HepG2 (cell line): ENCODE results near the gene RFFL. TPM values are rescaled to one million over a fixed set of nuclear protein-coding genes. Genes with fewer than 3 reads are reported as not detected.

ENCODE experiments used
- AGO2 ChIP-seq: fragments of 200-400 bp; formaldehyde crosslinking; optimal IDR thresholded peaks from 2 replicates; pipeline ENCODE3; 2017; ENCODE audit warnings: mild to moderate bottlenecking, low read depth, low read length, moderate library complexity
- ATF6 ChIP-seq: sonication (generic); formaldehyde crosslinking; conservative IDR thresholded peaks from 2 replicates; pipeline ENCODE4 v1.4.0; 2020; ENCODE audit warnings: missing genetic modification reagents
- BCL6 ChIP-seq: IDR thresholded peaks from 2 replicates; pipeline ENCODE4 v1.6.1; 2016; ENCODE audit warnings: missing genetic modification reagents, missing compliant biosample characterization
- CSRNP1 ChIP-seq: sonication (generic); formaldehyde crosslinking; IDR thresholded peaks from 2 replicates; pipeline ENCODE4 v1.8.1; 2023; ENCODE audit warnings: mild to moderate bottlenecking, missing genetic modification reagents
- GMEB2 ChIP-seq: IDR thresholded peaks from 2 replicates; pipeline ENCODE4 v1.6.1; 2016; ENCODE audit warnings: missing biosample characterization, missing genetic modification reagents, low read depth
- KLF11 ChIP-seq: IDR thresholded peaks from 2 replicates; pipeline ENCODE4 v1.6.1; 2016; ENCODE audit warnings: missing compliant biosample characterization
- MATR3 ChIP-seq: sonication (generic); formaldehyde crosslinking; IDR thresholded peaks from 2 replicates; pipeline ENCODE4 v1.4.0; 2020; ENCODE audit warnings: missing genetic modification reagents
- SP4 ChIP-seq: sonication (generic); formaldehyde crosslinking; IDR thresholded peaks from 2 replicates; pipeline ENCODE4 v1.8.1; 2023; ENCODE audit warnings: mild to moderate bottlenecking, missing genetic modification reagents
- SYNCRIP ChIP-seq: fragments of 200-400 bp; formaldehyde crosslinking; IDR thresholded peaks from 2 replicates; pipeline ENCODE4 v1.6.1; 2018; ENCODE audit warnings: mild to moderate bottlenecking, low read depth, low read length; ENCODE audit not compliant: insufficient read depth
- ZNF678 ChIP-seq: sonication (generic); formaldehyde crosslinking; IDR thresholded peaks from 2 replicates; pipeline ENCODE4 v1.4.0; 2020; ENCODE audit warnings: mild to moderate bottlenecking, missing genetic modification reagents
- polyA plus RNA-seq, 8 experiments: library from polyadenylated mRNA; depleted of rRNA in 3 of 8; stranded (reverse) in 7 of 8; unstranded in 1 of 8; fragments of >200 nt; fragmentation: Illumina TruSeq in 4 of 8; extraction: Trizol in 4 of 8; gene quantifications; 2 replicates each; pipeline versions ENCODE4 v1.2.1 to v1.2.3, GENCODE V29; 2011 to 2016; ENCODE audit warnings: low read depth in 4 of 8, missing spikeins in 1 of 8, mixed read lengths in 1 of 8; ENCODE audit not compliant: insufficient read depth in 1 of 8
- total RNA-seq, 5 experiments: library from RNA; depleted of rRNA; stranded (reverse); fragments of >200 nt; fragmentation: Illumina TruSeq; extraction: Trizol; gene quantifications; 2 replicates each; pipeline ENCODE4 v1.2.3, GENCODE V29; 2016; ENCODE audit warnings: low read depth in 1 of 5
- TF ChIP-seq, protein P1 (sequence below): sonication (generic); formaldehyde crosslinking; IDR thresholded peaks from 2 replicates; pipeline ENCODE4 v1.4.0; 2020; ENCODE audit warnings: missing genetic modification reagents
- TF ChIP-seq, protein P2 (sequence below): fragments of 450-650 bp; IDR thresholded peaks from 2 replicates; pipeline ENCODE4 v1.6.1; 2017
- TF ChIP-seq, protein P3 (sequence below): sonication (generic); formaldehyde crosslinking; IDR thresholded peaks from 2 replicates; pipeline ENCODE4 v1.4.0; 2020; ENCODE audit warnings: mild to moderate bottlenecking, missing genetic modification reagents

Gene RFFL
- total and polyA plus RNA-seq, 2 of the 13 experiments (the other 11 are each of a cell fraction or from before 2014, with no cell fraction given): 24.3 to 48.6 TPM

- TF ChIP-seq BCL6 (CRISPR knock-in tag) (peak; percentile 68), KLF11 (CRISPR knock-in tag) (no peak), ZNF678 (CRISPR knock-in tag) (no peak), CSRNP1 (0 out of 2 replicates have a peak, but pooled peaks have one; percentile 51), MATR3 (CRISPR knock-in tag) (no peak), ATF6 (CRISPR knock-in tag) (no peak), SYNCRIP (no peak), AGO2 (no peak), GMEB2 (no peak), SP4 (CRISPR knock-in tag) (no peak)
- TF ChIP-seq, protein P1, sequence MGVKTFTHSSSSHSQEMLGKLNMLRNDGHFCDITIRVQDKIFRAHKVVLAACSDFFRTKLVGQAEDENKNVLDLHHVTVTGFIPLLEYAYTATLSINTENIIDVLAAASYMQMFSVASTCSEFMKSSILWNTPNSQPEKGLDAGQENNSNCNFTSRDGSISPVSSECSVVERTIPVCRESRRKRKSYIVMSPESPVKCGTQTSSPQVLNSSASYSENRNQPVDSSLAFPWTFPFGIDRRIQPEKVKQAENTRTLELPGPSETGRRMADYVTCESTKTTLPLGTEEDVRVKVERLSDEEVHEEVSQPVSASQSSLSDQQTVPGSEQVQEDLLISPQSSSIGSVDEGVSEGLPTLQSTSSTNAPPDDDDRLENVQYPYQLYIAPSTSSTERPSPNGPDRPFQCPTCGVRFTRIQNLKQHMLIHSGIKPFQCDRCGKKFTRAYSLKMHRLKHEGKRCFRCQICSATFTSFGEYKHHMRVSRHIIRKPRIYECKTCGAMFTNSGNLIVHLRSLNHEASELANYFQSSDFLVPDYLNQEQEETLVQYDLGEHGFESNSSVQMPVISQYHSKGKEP: no peak
- TF ChIP-seq, protein P2, sequence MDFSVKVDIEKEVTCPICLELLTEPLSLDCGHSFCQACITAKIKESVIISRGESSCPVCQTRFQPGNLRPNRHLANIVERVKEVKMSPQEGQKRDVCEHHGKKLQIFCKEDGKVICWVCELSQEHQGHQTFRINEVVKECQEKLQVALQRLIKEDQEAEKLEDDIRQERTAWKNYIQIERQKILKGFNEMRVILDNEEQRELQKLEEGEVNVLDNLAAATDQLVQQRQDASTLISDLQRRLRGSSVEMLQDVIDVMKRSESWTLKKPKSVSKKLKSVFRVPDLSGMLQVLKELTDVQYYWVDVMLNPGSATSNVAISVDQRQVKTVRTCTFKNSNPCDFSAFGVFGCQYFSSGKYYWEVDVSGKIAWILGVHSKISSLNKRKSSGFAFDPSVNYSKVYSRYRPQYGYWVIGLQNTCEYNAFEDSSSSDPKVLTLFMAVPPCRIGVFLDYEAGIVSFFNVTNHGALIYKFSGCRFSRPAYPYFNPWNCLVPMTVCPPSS: no peak
- TF ChIP-seq, protein P3, sequence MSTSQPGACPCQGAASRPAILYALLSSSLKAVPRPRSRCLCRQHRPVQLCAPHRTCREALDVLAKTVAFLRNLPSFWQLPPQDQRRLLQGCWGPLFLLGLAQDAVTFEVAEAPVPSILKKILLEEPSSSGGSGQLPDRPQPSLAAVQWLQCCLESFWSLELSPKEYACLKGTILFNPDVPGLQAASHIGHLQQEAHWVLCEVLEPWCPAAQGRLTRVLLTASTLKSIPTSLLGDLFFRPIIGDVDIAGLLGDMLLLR (CRISPR knock-in tag): peak; percentile 83; the same call in 1 of the 2 replicates
These were observed 83.2 kb downstream of the RFFL start, which contains the start of gene LIG3 (continued) for GRCh38 chr17:34980353-34980680.
